ENCODE data around the gene RAB33B.

DNA sequence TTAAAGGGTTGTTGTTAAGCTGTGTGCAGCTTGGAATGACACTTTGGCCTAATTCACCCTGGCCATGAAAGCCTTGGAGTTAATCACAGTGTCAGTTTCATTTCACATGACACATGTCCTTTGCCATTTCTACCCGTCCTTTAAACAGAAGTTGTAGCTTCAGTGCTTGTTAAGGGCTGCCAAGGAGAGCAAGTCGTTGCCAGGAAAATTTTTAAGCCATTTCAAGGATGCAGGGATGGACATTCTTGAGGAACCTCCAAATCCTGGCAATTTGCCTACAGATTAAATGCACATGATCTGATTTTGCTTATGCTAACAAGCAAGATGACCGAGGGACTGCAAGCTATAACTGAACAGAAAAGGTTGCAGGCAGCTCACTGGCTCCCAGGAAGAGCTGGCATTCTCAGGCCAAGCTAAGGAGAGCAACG is 61.6 kb downstream of the RAB33B start:
- TF ChIP-seq POLR2A (IDR thresholded peaks at IDR 0.05), result no peak
- TF ChIP-seq, protein P1, sequence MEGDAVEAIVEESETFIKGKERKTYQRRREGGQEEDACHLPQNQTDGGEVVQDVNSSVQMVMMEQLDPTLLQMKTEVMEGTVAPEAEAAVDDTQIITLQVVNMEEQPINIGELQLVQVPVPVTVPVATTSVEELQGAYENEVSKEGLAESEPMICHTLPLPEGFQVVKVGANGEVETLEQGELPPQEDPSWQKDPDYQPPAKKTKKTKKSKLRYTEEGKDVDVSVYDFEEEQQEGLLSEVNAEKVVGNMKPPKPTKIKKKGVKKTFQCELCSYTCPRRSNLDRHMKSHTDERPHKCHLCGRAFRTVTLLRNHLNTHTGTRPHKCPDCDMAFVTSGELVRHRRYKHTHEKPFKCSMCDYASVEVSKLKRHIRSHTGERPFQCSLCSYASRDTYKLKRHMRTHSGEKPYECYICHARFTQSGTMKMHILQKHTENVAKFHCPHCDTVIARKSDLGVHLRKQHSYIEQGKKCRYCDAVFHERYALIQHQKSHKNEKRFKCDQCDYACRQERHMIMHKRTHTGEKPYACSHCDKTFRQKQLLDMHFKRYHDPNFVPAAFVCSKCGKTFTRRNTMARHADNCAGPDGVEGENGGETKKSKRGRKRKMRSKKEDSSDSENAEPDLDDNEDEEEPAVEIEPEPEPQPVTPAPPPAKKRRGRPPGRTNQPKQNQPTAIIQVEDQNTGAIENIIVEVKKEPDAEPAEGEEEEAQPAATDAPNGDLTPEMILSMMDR (IDR thresholded peaks at IDR 0.05), result no peak
